Renal pelvis (tissue), 4 donors: ENCODE measurements around the gene KRT39. TPM values are rescaled to one million over a fixed set of nuclear protein-coding genes. Genes with fewer than 3 reads are reported as not detected.

ENCODE experiments used
- DNase-seq: peaks from one replicate; pipeline ENCODE4 v3.0.0-alpha.2; 2013
- polyA plus RNA-seq, 3 donors: library from polyadenylated mRNA; unstranded; fragments of 120-200 nt; gene quantifications; one replicate each; pipeline ENCODE4 v1.2.1, GENCODE V29; 2013; ENCODE audit not compliant: insufficient read length in 3 of 3

KRT39 gene
- polyA plus RNA-seq, 3 donors: not detected

DNA sequence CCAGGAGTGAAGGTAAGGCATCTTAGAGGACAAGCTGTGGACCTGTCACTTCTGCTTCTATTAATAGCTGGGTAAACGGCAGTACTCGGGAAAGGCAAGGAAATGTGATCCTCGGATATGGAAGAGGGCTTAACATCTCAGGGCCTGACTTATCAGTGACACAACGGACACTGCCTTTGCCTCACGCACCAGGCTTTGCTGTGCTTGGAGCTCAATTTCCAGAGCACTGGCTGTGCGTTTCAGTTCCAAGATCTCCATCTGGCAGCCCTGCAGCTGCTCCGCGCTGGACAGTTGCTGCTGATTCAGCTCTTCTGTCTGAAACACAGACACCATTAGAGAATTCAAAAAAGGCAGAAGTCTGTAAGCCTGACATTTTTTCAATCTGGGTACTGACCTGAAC lies 13.8 kb upstream of the KRT39 start:
- no peak for DNase-seq

- no peak for DNase-seq
Measured at GRCh38 chr17:40980117-40980516, 13.4 kb upstream of the KRT39 start.

GRCh38 chr17:40978575-40979151 lies 11.9 kb upstream of the KRT39 start:
- DNase-seq: no peak

- no peak for DNase-seq
Measured at GRCh38 chr17:40975516-40975915, 8.8 kb upstream of the KRT39 start.

DNA sequence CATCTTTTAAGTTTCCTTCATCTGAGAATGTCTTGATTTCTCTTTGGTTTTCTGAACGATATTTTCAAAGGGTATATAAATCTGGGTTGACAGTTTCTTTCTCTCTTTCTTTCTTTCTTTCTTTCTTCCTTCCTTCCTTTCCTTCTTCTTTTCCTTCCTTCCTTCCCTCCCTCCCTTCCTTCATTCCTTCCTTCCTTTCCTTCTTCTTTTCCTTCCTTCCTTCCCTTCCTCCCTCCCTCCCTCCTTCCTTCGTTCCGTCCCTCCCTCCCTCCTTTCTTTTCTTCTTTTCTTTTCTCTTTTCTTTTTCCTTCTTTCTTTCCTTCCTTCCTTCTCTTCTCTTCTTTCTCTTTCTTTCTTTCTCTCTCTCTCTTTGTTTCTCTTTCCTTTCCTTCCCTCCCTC lies 7.6 kb upstream of the KRT39 start:
- DNase-seq: no peak

DNA sequence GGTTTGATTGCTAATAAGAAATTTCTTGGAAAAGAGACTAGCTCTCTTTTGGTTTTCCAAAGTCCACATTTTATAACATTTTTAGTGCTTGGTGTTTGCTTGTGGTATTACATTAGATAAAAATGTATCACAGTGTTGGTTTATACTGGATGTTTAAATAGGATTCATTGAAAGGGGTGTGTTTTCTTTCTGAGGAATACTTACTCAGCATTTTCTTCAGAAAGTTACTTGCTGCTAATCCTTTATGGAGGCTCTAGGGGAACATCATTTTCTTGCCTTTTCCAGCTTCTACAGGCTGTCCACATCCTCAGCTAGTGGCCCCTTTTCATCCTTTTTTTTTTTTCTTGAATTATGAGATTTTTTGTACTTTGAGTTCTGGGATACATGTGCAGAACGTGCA lies 834 bp upstream of the KRT39 start:
- DNase-seq: no peak

GRCh38 chr17:40963838-40964237 lies 2.9 kb downstream of the KRT39 start:
- no peak for DNase-seq

DNA sequence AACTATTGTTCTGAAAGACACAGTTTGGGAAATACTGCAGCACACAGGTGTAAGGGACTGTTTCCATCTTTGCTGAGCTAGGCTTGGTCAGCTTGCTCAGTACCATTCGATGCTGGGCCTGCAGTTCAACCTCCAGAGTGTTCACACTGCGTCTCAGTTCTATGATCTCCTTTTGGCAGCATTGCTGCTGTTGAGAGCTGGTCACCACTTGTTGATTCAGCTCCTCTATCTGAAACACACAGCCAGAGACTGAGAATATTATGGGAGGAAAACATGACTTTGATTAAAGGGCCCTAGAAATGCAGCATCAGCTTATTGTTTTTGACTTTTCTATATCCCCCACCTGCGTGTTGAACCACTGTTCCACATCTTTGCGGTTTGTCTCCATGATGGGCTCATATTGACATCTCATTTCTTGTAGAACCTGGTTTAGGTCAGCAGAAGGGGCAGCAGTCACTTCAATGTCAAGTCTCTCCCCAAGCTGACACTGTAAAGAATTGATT lies 4.6 kb downstream of the KRT39 start:
- no peak for DNase-seq

DNA sequence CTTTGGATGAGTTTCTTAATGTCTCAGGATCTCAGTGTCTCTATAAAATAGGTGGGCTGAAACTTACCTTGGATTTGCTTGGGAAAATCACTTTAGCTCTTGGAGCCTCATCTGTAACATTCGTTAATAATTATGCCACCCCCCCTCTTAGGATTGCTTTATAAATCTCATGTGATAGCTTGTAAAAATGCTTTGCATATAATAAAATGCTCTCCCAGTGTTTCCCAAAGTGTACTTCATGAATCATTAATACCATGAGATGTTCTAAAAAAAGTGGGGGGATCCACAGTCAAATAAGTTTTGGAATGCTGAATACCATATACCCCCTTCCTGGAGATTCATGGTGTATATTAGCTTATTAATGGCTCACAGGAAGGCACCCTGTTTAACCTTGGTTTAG lies 5.2 kb downstream of the KRT39 start:
- DNase-seq: no peak

DNA sequence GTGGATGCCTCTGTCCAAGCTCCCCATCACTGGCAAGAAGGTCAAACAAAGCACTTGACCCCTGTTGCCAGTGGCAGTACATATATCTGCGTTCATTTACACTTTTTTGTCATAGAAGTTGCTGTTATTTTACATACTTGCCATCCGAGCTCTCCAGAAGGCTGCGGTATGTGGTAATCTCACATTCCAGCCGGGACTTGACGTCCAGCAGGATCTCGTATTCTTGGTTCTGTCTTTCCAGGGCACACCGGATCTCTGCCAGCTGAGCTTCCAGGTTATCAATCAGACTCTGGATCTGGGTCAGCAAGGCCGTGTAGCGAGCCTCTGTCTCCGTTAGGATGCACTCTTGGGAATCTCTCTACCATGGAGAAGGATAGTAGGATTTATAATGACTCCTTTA lies 6.6 kb downstream of the KRT39 start:
- DNase-seq: no peak

- no peak for DNase-seq
Measured at GRCh38 chr17:40958086-40958953, 8.4 kb downstream of the KRT39 start.

DNA sequence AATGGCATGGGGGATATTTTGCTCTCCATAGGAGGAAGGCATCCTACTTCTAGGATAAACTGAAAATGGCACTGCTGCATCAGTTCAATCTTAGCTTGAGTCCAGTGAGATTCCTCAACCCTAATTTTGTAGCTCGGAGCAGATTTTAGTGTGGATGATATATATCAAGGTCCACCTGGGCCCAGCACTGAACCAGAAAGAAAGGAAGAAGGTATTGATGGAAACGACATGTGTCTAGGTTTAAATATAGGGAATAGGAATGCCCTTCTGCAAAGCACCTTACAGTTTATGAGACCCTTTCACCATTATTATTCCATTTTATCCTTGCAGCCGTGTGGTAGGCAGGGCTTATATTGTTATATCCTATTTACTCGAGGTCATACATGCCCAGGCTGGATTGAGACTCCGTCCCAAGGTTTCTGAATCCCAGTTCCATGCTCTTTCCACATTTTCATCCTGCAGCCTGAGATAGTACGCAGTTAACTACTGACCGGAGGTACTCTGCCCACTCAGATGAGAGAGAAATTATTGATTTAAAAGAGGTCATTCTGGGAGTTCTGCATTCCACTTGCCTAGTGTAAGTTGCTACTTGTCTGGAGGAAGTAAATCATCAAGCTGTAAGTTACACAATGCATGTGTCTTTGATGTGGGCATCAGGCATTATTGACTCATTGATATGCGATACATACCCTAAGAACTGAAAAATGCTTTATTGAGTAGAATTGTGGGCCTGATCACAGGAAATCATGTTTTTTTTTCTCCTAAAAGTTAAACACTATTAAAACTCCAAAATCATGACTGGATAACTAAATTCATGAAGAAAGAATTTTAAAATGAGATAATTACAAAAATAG lies 10.1 kb downstream of the KRT39 start:
- no peak for DNase-seq

- DNase-seq: no peak
Measured at GRCh38 chr17:40953881-40954280, 12.9 kb downstream of the KRT39 start.

GRCh38 chr17:40952661-40953060 lies 14.1 kb downstream of the KRT39 start:
- no peak for DNase-seq

DNA sequence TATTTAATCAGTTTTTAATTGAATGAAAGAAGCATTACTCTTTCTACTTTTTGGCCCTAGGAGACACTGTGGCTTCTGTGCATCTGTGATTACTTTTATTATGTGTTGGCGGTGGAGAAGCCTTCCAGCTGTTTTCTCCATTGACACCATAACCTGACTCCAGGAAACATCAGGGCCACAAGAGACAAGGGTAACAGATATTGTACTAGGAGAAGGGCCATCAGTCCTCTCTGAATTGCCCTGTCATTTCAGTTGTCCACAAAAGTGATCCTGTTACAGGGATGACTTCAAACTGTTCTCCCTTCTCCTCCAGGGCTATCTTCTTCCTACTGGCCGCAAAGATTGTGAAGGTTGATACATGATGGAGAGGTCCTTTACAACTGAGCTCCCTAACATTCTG lies 14.6 kb downstream of the KRT39 start:
- no peak for DNase-seq

- no peak for DNase-seq
Measured at GRCh38 chr17:40951011-40951622, 15.6 kb downstream of the KRT39 start.

GRCh38 chr17:40950176-40950575 lies 16.6 kb downstream of the KRT39 start:
- no peak for DNase-seq

DNA sequence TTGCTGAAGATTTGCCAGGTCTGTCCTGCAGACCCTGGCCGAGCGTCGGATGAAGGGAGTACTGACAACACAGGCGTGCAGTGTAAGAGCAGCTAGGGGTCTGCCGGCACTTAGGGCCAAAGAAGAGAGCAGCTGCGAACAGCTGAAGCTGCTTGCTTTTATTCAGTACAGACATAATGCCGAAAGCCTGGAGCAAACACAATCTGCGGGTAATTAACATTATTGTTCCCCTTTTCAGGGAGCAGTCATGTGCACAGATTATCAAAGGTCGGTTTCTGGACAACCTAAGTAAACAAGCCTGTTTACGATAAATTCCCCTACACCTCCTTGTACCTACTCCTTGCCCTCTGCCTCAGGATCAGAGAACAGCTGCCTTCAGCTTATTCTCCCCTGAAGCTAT lies 17.3 kb downstream of the KRT39 start:
- peak; percentile 42 for DNase-seq

- no peak for DNase-seq
Measured at GRCh38 chr17:40947929-40948328, 18.8 kb downstream of the KRT39 start.

DNA sequence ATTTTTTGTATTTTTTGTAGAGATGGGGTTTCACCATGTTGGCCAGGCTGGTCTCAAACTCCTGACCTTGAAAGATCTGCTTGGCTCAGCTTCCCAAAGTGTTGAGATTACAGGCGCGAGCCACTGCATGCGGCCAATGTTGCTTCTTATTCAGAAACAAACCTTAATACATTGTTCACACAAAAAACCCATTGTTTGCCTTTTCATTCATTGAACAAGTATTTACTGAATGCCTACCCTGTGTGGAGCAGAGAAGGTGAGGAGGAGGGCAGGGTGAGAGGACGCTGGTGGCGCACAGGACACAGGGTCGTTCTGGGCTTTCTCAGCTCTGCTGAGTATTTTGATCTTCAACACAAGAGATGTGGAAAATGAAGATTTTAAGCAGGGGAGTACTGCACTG lies 21.3 kb downstream of the KRT39 start:
- DNase-seq: no peak

GRCh38 chr17:40944531-40944930 lies 22.2 kb downstream of the KRT39 start:
- no peak for DNase-seq

DNA sequence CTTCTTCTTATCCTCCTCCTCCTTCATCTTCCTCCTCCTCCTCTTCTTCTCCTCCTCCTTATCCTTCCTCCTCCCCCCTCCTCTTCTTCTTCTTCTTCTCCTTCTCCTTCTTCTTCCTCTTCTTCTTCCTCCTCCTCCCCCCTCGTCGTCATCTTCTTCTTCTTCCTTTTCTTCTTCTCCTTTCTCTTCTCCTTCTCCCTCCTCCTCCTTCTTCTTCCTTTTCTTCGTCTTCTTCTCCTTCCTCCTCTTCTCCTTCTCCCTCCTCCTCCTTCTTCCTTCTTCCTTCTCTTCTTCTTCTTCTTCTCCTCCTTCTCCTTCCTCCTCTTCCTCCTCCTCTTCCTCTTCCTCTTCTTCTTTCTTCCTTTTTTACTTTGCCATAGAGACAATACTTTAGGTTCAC lies 24.2 kb downstream of the KRT39 start:
- DNase-seq: no peak
